Adrenal gland (tissue), 5 donors: Measurements from ENCODE around the gene IL10.

Experiments used
- CTCF ChIP-seq, 6 experiments: fragments of 450-650 bp in 4 of 6; fragments of 200-600 bp in 2 of 6; sonication (generic) in 1 of 6; IDR thresholded peaks; 1 replicate in 5 of 6; 2 replicates in 1 of 6; pipeline versions ENCODE4 v1.5.1 to v1.8.0; 2016 to 2021; ENCODE audit warnings: antibody characterized with exemption in 6 of 6, mild to moderate bottlenecking in 2 of 6, moderate library complexity in 1 of 6
- POLR2A ChIP-seq, 2 donors: fragments of 450-650 bp; IDR thresholded peaks; one replicate each; pipeline ENCODE4 v1.6.1; 2017; ENCODE audit warnings: antibody characterized with exemption in 2 of 2, mild to moderate bottlenecking in 2 of 2, moderate library complexity in 1 of 2
- donor health status: DM: no; HTN: no; CAD: no.

DNA sequence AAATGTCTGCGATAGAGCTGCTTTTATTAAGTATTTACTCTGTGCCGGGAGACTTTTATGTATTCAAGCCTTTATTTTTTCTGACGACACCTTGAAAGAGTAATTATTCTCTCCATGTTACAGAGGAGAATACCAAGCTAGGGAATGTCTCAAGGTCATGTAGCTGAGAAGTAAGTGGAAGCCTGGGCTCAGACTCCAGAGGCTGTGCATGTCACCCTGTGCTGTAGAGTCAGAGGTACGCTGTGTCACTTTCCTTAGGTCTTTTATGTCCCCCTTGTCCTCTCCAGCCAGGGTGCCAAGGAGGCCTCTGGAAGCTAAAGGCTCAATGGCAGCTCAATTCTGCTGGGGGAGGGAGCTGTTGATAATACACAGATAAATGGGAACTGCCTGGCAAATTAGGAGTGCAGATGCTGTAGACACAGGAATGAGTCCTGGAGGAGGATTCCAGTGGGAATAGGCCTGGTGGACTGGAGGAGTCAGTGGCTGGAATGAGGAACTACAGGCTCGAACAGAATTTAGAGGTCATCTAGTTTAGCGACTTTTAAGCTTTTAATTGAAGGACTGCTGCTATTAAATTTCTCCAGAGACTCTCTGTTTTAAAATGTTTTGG lies 11.0 kb downstream of the IL10 start:
- peak in 1 of 6 experiments; percentile 25 for TF ChIP-seq CTCF (IDR thresholded peaks at IDR 0.05)
- TF ChIP-seq POLR2A (IDR thresholded peaks at IDR 0.05) = no peak
